Mesendoderm (in vitro differentiated cells): Measurements from ENCODE around the gene TMEM43.
"Not testable (repeated sequence)": the region's sequence is repeated elsewhere in the genome, so short reads cannot be mapped to it uniquely, and the experiment has no call there.

Source experiments
- DNase-seq: peaks from one replicate; pipeline ENCODE4 v3.0.0; 2013
- H2AK5ac ChIP-seq: 2 replicates; pipeline ENCODE4 v1.6.1; 2013; ENCODE audit warnings: low read length, inconsistent platforms
- H2BK120ac ChIP-seq: 2 replicates; pipeline ENCODE4 v1.6.1; 2013; ENCODE audit warnings: low read depth, mild to moderate bottlenecking, low read length, moderate library complexity, mixed read lengths
- H2BK15ac ChIP-seq: replicated peaks from 2 replicates; pipeline ENCODE4 v1.6.1; 2013; ENCODE audit warnings: low read depth, mild to moderate bottlenecking, moderate library complexity
- H2BK5ac ChIP-seq: 2 replicates; pipeline ENCODE4 v1.6.1; 2013; ENCODE audit warnings: low read length, inconsistent platforms
- H3K18ac ChIP-seq: 2 replicates; pipeline ENCODE4 v1.6.1; 2013; ENCODE audit warnings: mild to moderate bottlenecking, low read length, mixed read lengths
- H3K23ac ChIP-seq: one replicate; pipeline ENCODE4 v1.6.1; 2013; ENCODE audit warnings: low read length
- H3K27ac ChIP-seq: 2 replicates; pipeline ENCODE4 v1.5.1; 2013; ENCODE audit warnings: low read depth, mild to moderate bottlenecking, inconsistent platforms, low read length, moderate library complexity
- H3K27me3 ChIP-seq: 2 replicates; pipeline ENCODE4 v1.6.1; 2013; ENCODE audit warnings: low read length, control low read depth, mild to moderate bottlenecking, inconsistent platforms; ENCODE audit not compliant: insufficient read depth, poor library complexity
- H3K36me3 ChIP-seq: 2 replicates; pipeline ENCODE4 v1.6.1; 2013; ENCODE audit warnings: low read length, inconsistent platforms; ENCODE audit not compliant: control insufficient read depth, insufficient read depth
- H3K4ac ChIP-seq: one replicate; pipeline ENCODE4 v1.6.1; 2013; ENCODE audit warnings: low read depth, mild to moderate bottlenecking, low read length, moderate library complexity
- H3K4me1 ChIP-seq: 2 replicates; pipeline ENCODE4 v1.6.1; 2013; ENCODE audit warnings: low read depth, low read length, inconsistent platforms; ENCODE audit not compliant: control insufficient read depth
- H3K4me2 ChIP-seq: 2 replicates; pipeline ENCODE4 v1.6.1; 2013; ENCODE audit warnings: low read length
- H3K4me3 ChIP-seq: 2 replicates; pipeline ENCODE4 v1.5.1; 2013; ENCODE audit warnings: mild to moderate bottlenecking, low read length
- H3K56ac ChIP-seq: one replicate; pipeline ENCODE4 v1.6.1; 2013; ENCODE audit warnings: low read length
- H3K79me1 ChIP-seq: 2 replicates; pipeline ENCODE4 v1.6.1; 2013; ENCODE audit warnings: low read length, inconsistent platforms
- H3K79me2 ChIP-seq: 2 replicates; pipeline ENCODE4 v1.6.1; 2013; ENCODE audit warnings: mild to moderate bottlenecking, low read length; ENCODE audit not compliant: control insufficient read depth, insufficient read depth
- H3K9ac ChIP-seq: 2 replicates; pipeline ENCODE4 v1.6.1; 2013; ENCODE audit warnings: low read length, inconsistent platforms
- H4K5ac ChIP-seq: one replicate; pipeline ENCODE4 v1.6.1; 2013; ENCODE audit warnings: low read length
- H4K8ac ChIP-seq: one replicate; pipeline ENCODE4 v1.6.1; 2013; ENCODE audit warnings: low read depth, mild to moderate bottlenecking, control low read depth, low read length, moderate library complexity
- WGBS: extraction: QIAGEN DNeasy Blood & Tissue Kit; methylation state at CpG from one replicate; pipeline ENCODE4 v1.1.7; 2013; ENCODE audit warnings: low lambda C conversion rate, missing lambda C conversion rate; ENCODE audit not compliant: insufficient coverage; ENCODE audit errors: extremely low coverage; 5-methylcytosine and 5-hydroxymethylcytosine counted together

TMEM43 gene

GRCh38 chr3:14091959-14092358 is 32.9 kb upstream of the TMEM43 start:
- not testable (repeated sequence) for H3K79me2 ChIP-seq, H3K4me2 ChIP-seq, H3K4ac ChIP-seq, H2BK5ac ChIP-seq, H3K79me1 ChIP-seq, H3K18ac ChIP-seq, H2BK120ac ChIP-seq, H3K27ac ChIP-seq, H3K27me3 ChIP-seq, H3K4me3 ChIP-seq, H3K4me1 ChIP-seq, H3K23ac ChIP-seq, H3K56ac ChIP-seq, H4K5ac ChIP-seq, H4K8ac ChIP-seq, H3K9ac ChIP-seq, H2AK5ac ChIP-seq, H2BK15ac ChIP-seq, H3K36me3 ChIP-seq
- no CpG with 5 or more reads among the region's 5 CpGs for WGBS
- DNase-seq = peak; percentile 1

DNA sequence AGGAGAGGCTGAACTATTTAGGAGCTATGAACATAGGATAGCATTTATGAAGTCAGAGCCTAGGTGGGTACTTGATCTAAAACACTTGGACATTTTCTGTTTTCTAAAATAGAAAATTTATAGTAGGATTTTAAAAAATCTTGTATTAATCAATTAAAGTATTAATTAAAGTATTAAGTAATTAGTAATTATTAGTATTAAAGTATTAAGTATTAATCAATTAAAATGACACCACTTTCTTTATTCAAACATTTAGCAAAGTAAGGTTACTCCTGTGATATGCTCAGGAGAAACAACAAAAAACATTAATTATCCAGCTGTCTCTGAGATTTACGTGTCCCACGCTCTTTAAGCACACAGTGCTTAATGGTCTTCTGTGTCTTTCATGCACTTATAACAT is 32.4 kb upstream of the TMEM43 start:
- Histone ChIP-seq H3K79me2 (no peaks in the 10 kb centered on the region), H3K23ac (no peak overlapping the region), H3K27me3 (no peaks in the 10 kb centered on the region), H2BK15ac (no peak overlapping the region), H3K4me1 (no peaks in the 10 kb centered on the region), H3K36me3 (no peaks in the 10 kb centered on the region), H3K79me1 (no peaks in the 10 kb centered on the region), H2AK5ac (no peak overlapping the region), H3K4ac (no peak overlapping the region), H3K4me3 (no peak overlapping the region), H3K4me2 (no peak overlapping the region), H3K18ac (no peak overlapping the region), H2BK120ac (no peak overlapping the region), H3K9ac (no peak overlapping the region), H2BK5ac (no peak overlapping the region), H4K5ac (no peak overlapping the region), H3K27ac (no peak overlapping the region), H4K8ac (no peak overlapping the region), H3K56ac (no peak overlapping the region)
- no peak for DNase-seq
- no CpG with 5 or more reads among the region's 2 CpGs for WGBS

- Histone ChIP-seq H3K56ac (no peak overlapping the region), H4K8ac (no peak overlapping the region), H3K27ac (no peak overlapping the region), H3K9ac (no peak overlapping the region), H3K4me2 (no peak overlapping the region), H3K4me3 (no peak overlapping the region), H3K27me3 (no peaks in the 10 kb centered on the region), H2BK120ac (no peak overlapping the region), H2BK15ac (no peak overlapping the region), H3K4ac (no peak overlapping the region), H4K5ac (no peak overlapping the region), H3K36me3 (no peaks in the 10 kb centered on the region), H3K79me2 (no peaks in the 10 kb centered on the region), H3K4me1 (no peaks in the 10 kb centered on the region), H2BK5ac (no peak overlapping the region), H3K18ac (no peak overlapping the region), H2AK5ac (no peak overlapping the region), H3K79me1 (no peaks in the 10 kb centered on the region), H3K23ac (no peak overlapping the region)
- peak; percentile 2 for DNase-seq
These were observed 31.0 kb upstream of the TMEM43 start for GRCh38 chr3:14093831-14094230.

- no peak overlapping the region for H3K56ac ChIP-seq
- H3K79me2 ChIP-seq = no peaks in the 10 kb centered on the region
- no peaks in the 10 kb centered on the region for H3K4me1 ChIP-seq
- no peak overlapping the region for H3K23ac ChIP-seq
- no peak overlapping the region for H3K4me2 ChIP-seq
- no peak overlapping the region for H3K9ac ChIP-seq
- no peak overlapping the region for H3K4me3 ChIP-seq
- H4K8ac ChIP-seq = no peak overlapping the region
- H2AK5ac ChIP-seq = no peak overlapping the region
- H3K27ac ChIP-seq = no peak overlapping the region
- H3K79me1 ChIP-seq = no peaks in the 10 kb centered on the region
- no peak for DNase-seq
- H2BK5ac ChIP-seq = no peak overlapping the region
- no peaks in the 10 kb centered on the region for H3K27me3 ChIP-seq
- H3K4ac ChIP-seq = no peak overlapping the region
- no CpG with 5 or more reads among the region's 3 CpGs for WGBS
- H2BK120ac ChIP-seq = no peak overlapping the region
- no peak overlapping the region for H4K5ac ChIP-seq
- H3K36me3 ChIP-seq = no peaks in the 10 kb centered on the region
- no peak overlapping the region for H3K18ac ChIP-seq
- H2BK15ac ChIP-seq = no peak overlapping the region
These were observed 28.1 kb upstream of the TMEM43 start for GRCh38 chr3:14096742-14097141.

DNA sequence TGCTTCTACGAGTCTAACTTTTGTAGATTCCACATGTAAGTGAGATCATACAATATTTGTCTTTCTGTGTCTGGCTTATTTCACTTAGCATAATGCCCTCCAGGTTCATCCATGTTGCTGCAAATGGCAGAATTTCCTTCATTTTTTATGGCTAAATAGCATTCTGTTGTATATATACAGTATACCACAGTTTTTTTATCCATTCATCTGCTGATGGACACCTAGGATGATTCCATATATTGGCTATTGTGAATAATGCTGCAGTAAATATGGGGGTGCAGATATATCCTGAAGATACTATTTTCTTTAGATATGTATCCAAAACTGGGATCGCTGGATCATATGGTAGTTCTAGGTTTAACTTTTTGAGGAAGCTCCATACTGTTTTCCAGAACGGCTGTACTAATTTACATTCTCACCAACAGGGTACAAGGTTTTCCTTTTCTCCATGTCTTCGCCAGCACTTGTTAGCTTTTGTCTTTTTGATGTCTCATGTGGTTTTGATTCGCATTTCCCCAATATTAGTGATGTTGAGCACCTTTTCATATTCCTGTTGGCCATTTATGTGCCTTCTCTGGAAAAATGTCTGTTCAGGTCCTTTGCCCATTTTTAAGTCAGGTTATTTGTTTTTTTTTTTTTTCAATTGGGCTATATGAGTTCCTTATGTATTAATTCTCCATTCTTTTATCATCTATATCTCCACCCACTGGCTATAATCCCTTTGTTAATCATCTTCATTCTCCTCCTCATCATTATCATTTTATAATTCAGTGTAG is 27.0 kb upstream of the TMEM43 start:
- no peak overlapping the region for H3K4me2 ChIP-seq
- no peak overlapping the region for H2AK5ac ChIP-seq
- H3K4me1 ChIP-seq = no peaks in the 10 kb centered on the region
- no peak overlapping the region for H3K27ac ChIP-seq
- no peak overlapping the region for H3K56ac ChIP-seq
- H3K79me1 ChIP-seq = no peaks in the 10 kb centered on the region
- H2BK5ac ChIP-seq = no peak overlapping the region
- H3K4me3 ChIP-seq = no peak overlapping the region
- H3K79me2 ChIP-seq = no peaks in the 10 kb centered on the region
- H3K36me3 ChIP-seq = no peaks in the 10 kb centered on the region
- H2BK15ac ChIP-seq = no peak overlapping the region
- H3K4ac ChIP-seq = no peak overlapping the region
- no peak overlapping the region for H4K5ac ChIP-seq
- H3K9ac ChIP-seq = no peak overlapping the region
- no peaks in the 10 kb centered on the region for H3K27me3 ChIP-seq
- H3K23ac ChIP-seq = no peak overlapping the region
- DNase-seq = no peak
- no peak overlapping the region for H2BK120ac ChIP-seq
- no peak overlapping the region for H4K8ac ChIP-seq
- WGBS = no CpG with 5 or more reads among the region's 5 CpGs
- no peak overlapping the region for H3K18ac ChIP-seq

DNA sequence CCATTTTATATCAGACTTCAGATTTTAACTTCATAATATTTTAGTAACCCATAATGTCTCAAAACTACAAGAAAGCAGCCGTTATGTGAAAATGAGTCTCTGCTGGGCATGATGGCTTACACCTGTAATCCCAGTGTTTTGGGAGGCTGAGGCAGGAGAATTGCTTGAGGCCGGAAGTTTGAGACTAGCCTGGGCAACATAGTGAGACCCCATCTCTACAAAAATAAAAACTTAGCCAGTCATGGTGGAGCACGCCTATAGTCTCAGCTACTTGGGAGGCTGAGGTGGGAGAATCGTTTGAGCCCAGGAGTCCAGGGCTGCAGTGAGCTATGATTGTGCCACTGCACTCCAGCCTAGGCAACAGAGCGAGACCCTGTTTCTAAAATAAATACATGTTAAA is 15.0 kb upstream of the TMEM43 start:
- not testable (repeated sequence) for H4K5ac ChIP-seq, H3K36me3 ChIP-seq, H3K18ac ChIP-seq, H2BK15ac ChIP-seq, H3K79me1 ChIP-seq, H3K9ac ChIP-seq, H3K4me3 ChIP-seq, H3K56ac ChIP-seq, H2BK5ac ChIP-seq, H4K8ac ChIP-seq, H3K27ac ChIP-seq, DNase-seq, H3K27me3 ChIP-seq, H3K23ac ChIP-seq, H2BK120ac ChIP-seq, H3K79me2 ChIP-seq, H3K4me2 ChIP-seq, H3K4me1 ChIP-seq, H3K4ac ChIP-seq, H2AK5ac ChIP-seq
- WGBS = no CpG with 5 or more reads among the region's 5 CpGs
